ENCODE measurements around the gene RAB1B.

RAB1B gene

GRCh38 chr11:66268244-66268951 lies at the start of gene RAB1B:
TSS of gene RAB1B (plus strand) at chr11:66268639. CDS start at chr11:66268680, 41 bp downstream.
- DNase-seq, result peak; percentile 100

DNA sequence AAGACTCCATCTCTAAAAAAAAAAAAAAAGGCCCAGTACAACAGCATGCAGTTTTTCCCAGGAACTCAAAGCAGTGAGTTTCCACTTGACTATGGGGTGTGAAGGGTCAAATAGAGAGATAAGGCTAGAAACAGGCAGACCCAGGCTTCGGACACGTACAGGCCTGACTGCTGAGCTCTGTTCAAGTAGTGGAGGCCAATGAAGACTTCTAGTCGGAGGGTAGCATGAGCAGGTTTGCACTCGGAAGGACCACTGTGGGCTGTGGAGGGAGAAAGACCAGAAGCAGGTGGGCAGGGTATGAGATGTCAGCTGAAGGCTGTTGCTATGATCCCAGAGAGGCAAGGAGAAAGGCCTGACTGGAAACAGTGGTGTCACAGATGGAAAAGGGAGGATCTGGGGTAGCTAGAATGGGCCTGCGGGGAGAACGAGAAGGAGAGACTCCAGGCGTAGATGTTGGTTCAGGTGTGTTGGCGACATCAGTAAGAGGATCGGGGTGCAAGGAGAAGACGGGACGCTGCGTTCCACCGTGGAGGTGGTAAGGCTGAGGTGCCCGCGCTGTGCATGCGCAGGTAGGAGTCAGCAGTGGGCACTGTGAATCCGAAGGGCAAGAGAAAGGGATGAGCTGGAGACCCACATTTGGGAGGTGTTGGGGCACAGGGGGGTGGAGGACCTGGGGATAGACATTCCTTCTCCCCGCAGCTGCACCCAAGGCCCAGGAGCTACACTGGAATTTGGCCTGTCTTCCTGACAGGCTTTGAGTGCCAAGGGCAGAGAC lies 49.4 kb upstream of the RAB1B start:
- DNase-seq, result no peak

DNA sequence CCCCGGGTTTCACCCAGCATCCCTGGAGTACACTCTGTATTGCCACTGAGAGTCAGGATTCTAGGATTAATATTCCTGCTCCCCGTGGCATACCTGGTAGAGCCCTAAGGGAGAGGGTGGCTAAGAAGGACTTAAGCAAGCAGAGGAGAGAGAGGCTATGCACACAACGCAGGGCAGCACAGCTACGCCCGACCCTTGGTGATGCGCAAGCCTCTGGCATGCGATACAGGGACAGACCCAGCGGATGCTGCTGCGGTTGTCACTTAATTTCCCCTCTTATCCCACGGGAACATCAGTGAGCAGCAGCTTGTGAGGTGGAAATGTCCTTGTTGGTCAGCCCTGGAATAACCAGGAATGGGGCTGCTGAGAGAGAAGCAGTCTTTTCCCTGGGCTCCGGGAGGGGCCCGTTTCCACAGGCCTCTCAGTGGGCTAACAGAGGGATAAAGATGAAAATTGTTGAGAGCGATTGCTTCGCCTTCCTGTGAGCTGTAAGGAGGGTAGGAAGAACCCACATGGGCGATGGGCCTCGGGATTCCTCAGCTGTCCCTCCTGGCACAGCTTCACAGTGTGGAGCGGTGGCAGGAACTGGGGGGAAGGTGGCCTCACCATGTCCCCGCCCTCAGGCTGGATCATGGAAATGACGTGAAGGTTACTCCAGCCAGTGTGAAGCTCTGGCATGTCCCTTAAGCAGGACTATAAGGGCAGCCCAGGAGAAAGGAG lies 48.4 kb upstream of the RAB1B start:
- no peak for DNase-seq

- no peak for DNase-seq
Measured at GRCh38 chr11:66220566-66220935, 47.9 kb upstream of the RAB1B start.

DNA sequence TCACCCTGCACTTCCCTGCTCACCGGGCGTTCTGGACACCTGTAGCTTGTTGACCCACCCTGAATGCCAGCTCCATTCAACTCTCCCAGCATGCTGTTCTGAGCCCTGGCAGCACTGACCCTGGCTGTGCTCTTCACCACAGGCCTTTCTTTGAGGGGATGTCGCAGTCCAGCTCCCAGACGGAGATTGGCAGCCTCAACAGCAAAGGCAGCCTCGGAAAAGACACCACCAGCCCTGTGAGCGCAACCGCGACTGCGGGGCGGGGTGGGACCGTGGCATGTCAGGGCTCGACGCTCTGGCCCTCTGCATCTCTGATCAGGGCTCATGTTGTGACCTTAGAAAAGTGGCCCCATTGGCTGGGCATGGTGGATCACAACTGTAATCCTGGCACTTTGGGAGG lies 47.4 kb upstream of the RAB1B start:
- DNase-seq, result no peak

DNA sequence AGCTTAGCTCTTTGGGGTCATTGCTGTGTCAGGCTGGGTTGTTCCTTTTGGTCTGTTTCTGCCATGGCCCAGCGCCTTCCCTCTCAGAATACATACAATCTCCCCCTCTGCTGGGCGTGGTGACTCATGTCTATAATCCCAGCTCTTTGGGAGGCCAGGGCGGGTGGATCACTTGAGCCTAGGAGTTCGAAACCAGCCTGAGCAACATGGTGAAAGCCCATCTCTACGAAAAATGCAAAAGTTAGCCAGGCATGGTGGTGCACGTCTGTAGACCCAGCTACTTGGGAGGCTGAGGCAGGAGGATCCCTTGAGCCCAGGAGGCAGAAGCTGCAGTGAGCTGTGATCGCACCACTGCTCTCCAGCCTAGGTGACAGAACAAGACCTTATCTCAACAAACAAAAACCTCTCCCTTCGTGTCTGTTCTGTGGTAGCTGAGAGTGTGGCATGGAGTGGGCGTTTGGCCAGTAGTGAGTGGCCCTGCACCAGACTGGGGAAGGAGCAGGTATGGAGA lies 46.7 kb upstream of the RAB1B start:
- DNase-seq, result no peak

- DNase-seq, result peak; percentile 95
Measured at GRCh38 chr11:66222358-66223149, 45.9 kb upstream of the RAB1B start.

DNA sequence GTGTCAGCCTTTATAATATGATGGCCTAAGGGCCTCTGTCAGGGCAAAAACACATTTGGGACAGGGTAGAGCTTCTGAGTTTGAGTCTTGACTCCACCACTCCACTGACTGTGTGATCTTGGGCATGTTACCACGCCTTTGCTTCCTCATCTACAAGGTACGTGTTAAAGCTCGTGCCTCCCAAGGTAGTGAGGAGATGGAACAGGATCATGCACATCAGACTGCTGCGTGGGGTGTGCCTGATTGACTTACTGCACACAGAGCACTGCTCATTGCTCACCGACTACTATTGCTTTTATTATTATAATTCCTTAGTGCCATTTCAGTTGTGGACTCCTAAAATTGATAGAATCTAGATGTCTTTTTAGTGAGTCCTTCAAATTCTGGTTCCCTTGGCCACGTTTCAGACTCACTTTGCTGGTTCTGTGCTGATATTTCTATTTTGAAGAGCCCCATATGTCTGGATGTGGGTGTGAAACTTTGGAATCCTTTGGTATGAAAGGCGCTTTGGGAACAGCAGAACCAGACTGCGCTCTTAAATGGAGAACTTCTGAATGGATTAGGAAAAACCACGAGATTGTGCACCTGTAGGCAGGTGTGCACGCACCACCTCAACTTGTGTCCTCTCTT lies 44.1 kb upstream of the RAB1B start:
- no peak for DNase-seq

GRCh38 chr11:66225066-66225465 lies 43.4 kb upstream of the RAB1B start:
- DNase-seq, result no peak

DNA sequence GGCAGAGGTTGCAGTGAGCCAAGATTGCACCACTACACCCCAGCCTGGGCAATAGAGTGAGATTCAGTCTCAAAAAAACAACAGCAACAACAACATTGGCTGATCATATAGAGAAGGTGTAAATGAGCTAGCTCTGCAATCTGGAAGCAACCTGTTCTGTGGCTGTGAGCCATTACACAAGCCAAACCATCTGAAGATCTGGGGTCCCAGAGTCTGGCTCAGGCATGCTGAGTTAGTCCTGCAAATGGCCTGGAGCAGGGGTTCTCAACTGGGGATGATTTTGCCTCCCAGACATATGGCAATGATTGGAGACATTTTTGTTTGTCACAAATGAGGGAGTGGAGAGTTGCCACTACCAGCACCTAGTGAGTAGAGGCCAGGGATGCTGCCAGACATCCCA lies 42.3 kb upstream of the RAB1B start:
- no peak for DNase-seq

GRCh38 chr11:66227700-66228099 lies 40.7 kb upstream of the RAB1B start:
- no peak for DNase-seq

DNA sequence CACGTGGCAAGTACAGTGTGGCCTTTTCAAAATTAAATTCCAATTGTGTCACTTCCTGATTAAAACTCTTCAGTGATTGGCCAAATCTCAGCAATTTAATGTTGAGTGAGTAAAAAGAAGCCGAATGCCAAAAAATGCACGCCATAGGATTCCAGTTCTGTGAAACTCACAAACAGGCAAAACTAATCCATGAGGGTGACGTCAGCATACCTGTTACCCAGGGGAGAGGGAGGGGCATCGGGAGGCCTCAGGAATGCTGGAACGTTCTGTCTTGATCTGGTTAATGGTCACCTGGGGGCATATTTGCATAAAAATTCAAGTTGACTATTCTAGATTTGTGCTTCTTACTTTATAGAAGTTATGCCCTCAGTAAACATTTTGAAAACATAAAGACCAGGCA lies 39.9 kb upstream of the RAB1B start:
- DNase-seq, result no peak

DNA sequence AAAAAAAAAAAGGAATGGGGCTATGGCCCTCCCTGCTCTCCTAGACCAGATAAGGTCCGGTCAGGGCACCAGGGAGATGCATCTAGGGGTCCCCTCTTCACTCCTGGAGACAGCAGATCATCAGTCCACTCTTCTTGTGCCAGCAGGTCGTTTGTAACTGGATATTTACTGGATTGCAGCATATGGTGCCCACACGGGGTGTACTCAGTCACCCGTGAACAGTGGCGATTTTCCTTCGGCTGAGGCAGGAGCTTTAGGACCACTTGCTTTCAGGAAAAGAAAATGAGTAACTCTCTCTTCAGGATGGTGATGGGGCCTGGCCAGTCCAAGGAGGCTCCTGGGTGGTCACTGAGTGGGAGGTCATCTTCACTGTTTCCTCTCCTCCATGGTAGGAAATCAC lies 38.3 kb upstream of the RAB1B start:
- no peak for DNase-seq

- no peak for DNase-seq
Measured at GRCh38 chr11:66230978-66231377, 37.5 kb upstream of the RAB1B start.

DNA sequence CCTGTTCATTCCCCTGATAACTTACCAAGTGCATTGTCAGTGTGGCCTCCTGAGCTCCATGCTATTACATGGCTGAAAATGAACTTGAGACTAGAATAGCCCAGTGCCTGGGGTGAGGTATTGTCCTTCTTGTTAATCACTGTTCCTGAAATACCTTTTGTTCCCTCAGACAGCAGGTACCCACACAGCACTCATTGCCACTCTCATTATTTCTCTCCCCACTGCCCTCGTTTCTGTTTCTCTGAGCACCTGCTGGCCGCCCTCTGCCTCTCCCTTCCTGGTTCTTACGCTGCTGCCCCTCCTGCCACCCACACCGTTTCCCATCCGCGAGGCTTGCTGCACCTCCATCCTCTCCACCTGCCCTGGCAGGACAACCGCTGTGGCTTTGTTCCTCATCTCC lies 36.9 kb upstream of the RAB1B start:
- no peak for DNase-seq

GRCh38 chr11:66232769-66233168 lies 35.7 kb upstream of the RAB1B start:
- DNase-seq, result no peak

DNA sequence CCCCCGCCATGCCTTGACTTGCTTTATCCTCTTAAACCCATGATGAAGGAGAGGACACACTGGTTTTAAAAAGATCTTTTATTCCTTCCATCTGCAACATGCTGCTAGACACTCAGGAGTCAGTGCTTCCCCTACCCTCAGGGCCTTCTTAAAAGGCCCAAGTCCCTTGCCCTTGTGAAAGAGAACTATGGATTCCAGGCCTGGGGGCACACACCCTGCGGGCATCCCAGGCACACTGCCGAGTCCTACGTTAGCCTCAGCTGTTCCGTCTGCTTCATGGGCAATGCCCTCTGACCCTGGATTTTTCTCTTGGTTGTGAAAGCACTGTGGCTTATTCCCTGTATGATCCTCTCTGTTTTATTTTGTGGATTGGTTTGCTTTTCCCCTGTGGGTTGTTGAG lies 35.1 kb upstream of the RAB1B start:
- no peak for DNase-seq

DNA sequence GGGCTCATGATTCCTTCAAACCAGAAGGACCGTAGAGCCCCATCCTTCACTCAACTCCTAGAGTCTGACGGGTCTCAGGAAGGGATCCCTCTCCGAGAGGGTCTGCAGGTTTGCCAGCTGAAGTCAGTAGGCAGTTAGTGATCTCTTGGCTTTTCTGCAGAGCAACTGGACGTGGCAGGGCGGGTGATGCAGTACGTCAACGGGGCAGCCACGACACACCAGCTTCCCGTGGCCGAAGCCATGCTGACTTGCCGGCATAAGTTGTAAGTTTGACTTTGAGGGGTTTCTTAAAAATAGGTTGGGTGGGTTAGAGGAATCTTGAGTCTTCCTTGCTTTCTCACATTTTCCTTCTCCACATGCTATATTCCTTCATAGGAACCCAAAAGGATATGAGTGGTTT lies 33.3 kb upstream of the RAB1B start:
- DNase-seq, result no peak

DNA sequence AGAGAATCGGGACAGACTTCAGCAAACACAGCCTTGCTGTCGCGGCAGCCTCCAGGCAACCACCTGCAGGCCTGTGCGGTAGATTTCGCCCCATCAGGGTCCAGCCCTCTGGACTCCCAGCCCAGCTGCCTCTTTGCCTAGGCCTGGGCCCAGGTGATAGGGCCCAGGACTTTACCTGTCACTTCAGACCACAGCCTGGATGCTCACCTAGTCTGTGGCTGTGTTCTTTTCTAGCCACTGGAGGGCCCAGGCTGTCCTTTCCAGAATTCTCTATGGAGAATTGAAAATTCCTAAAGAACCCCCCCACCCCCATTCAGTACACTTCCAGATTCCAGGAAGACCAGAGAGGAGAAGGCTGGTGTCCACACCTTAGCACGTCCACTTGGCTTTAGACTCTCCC lies 30.6 kb upstream of the RAB1B start:
- DNase-seq, result no peak

DNA sequence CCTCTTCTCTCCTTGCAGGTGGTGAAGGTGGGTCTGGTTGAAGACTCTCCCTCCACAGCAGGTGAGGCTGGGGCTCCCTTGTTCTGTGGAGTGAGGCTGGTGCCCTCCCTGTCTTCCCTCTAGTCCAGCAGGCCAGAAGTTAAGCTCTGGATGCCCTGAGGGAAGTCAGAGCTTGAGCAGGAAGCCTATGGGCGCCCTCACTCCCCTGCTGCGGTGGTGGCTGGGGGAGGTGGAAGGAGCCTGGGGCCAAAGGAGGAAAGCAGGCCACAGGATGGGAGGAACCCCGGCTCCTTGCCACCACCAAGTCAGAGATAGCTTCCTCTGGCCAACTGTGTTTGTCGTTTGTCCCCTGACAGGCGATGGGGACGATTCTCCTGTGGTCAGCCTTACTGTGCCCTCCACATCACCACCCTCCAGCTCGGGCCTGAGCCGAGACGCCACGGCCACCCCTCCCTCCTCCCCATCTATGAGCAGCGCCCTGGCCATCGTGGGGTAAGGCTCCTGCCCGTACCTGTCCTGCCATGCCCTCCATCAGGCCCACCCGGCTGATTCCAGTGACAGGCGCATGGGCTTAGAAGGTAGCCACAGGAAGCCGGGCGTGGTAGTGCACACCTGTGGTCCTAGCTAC lies 29.5 kb upstream of the RAB1B start:
- no peak for DNase-seq

DNA sequence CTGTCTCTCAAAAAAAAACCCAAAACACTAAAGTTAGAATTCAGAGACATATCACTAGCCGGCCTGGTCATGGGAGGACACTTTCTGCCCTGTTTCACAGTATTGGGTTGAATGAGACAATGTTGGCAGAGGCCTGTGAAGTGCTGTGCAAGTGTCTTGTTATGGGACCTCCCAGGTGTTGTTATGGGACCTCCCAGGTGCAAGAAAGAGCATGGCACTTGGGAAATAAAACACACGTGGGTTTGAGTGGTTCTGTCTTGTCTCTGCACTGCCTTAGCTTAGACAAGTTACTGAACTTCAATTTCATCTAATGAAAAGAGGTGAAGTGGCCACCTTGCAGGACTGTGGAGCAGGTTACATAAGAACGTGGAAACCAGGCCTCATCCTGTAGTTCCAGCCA lies 28.9 kb upstream of the RAB1B start:
- DNase-seq, result no peak

Measured in CD4-positive, alpha-beta T cell treated with Interleukin-15 for 1 hour (primary cell).